HG02642 (cell line): ENCODE measurements around the gene SLC39A11.

Source experiments
- ATAC-seq: cut with Tn5 transposase; IDR thresholded peaks from one replicate; pipeline ENCODE4 v1.9.1; 2021; ENCODE audit warnings: mild to moderate bottlenecking; ENCODE audit not compliant: unreplicated experiment, poor library complexity

The SLC39A11 gene

GRCh38 chr17:72887917-72888316, 204.6 kb downstream of the SLC39A11 start:
- no peak for ATAC-seq

- ATAC-seq, result no peak
Measured at GRCh38 chr17:72887322-72887721, 205.2 kb downstream of the SLC39A11 start.

GRCh38 chr17:72886622-72887021, 205.9 kb downstream of the SLC39A11 start:
- ATAC-seq, result no peak

DNA sequence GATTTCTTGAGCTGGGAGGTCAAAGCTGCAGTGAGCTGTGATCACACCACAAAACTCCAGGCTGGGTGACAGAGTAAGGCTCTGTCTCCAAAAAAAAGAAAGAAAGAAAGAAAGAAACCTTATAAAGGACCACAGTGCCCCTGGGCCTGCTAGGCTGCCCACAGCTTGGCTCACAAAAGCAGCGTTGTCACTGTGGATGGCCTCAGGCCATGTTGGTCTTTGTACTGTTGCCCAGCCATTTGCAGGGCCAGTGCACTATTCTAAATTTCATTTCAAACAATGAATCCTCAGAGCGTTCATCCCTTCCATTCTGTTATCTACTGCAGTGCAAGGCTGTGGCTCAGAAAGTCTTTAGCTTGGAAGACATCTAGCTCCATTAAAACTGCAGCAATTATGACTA, 208.4 kb downstream of the SLC39A11 start:
- ATAC-seq, result no peak

GRCh38 chr17:72883351-72883750, 209.1 kb downstream of the SLC39A11 start:
- ATAC-seq, result no peak

- no peak for ATAC-seq
Measured at GRCh38 chr17:72882426-72882825, 210.1 kb downstream of the SLC39A11 start.

- no peak for ATAC-seq
Measured at GRCh38 chr17:72879877-72880276, 212.6 kb downstream of the SLC39A11 start.

DNA sequence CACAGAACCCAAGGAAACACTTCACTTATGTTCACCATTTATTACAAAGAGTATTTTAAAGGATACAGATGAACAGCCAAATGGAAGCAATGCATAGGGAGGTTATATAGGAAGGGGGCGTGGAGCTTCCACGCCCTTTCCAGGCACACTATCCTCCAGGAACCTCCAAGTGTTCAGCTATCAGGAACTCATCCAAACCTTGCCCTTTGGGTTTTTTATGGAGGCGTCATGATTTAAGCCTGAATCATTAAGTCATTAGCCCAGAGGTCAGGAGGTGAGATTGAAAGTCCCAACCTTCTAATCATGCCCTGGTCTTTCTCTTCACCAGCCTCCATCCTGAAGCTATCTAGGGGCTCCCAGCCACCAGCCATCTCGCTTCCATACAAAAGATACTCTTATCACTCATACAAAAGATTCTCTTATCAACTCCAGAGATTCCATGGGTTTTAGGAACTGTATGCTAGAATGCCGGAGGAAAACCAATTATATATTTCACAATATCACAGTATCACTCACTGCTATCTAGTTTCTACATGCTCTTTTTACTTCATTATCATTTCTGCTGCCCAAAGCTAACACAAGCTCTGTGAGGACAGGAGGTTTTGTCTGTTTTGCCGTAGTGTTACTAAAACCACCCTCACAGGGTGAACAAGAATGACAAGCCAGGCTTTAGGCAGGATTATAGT, 213.4 kb downstream of the SLC39A11 start:
- ATAC-seq, result no peak

GRCh38 chr17:72877348-72877747, 215.1 kb downstream of the SLC39A11 start:
- ATAC-seq, result no peak

- ATAC-seq, result no peak
Measured at GRCh38 chr17:72876413-72876812, 216.1 kb downstream of the SLC39A11 start.

- ATAC-seq, result no peak
Measured at GRCh38 chr17:72875361-72875760, 217.1 kb downstream of the SLC39A11 start.

GRCh38 chr17:72872396-72872795, 220.1 kb downstream of the SLC39A11 start:
- no peak for ATAC-seq

- ATAC-seq, result no peak
Measured at GRCh38 chr17:72870367-72870985, 222.0 kb downstream of the SLC39A11 start.

DNA sequence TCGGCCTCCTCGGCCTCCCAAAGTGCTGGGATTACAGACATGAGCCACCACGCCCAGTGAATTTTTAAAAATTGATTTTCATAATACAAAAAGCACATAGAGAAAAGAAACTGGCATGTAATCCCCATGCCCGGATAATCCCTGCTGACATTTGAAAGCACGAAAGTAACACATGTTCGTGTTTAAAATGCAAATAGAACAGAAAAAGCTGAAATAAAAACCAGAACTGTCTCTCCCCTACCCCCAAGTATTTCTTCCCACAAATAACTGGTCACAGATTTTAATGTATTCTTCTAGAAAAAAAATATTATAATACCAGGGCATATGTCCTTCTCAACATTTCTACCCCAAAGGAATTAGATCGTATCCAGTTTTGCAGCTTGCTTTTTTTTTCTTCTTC, 222.9 kb downstream of the SLC39A11 start:
- ATAC-seq, result no peak

DNA sequence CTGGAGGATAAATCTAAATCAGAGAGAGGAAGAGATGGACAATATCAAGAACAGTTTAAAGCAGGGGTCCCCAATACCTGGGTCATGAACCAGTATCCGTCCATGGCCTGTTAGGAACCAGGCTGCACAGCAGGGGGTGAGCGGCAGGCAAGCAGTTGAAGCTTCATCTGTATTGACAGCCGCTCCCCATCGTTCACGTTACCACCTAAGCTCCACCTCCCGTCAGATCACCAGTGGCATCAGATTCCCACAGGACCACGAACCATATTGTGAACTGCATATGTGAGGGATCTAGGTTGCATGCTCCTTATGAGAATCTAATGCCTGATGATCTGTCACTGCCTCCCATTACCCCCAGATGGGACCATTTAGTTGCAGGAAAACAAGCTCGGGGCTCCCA, 226.5 kb downstream of the SLC39A11 start:
- ATAC-seq, result no peak

DNA sequence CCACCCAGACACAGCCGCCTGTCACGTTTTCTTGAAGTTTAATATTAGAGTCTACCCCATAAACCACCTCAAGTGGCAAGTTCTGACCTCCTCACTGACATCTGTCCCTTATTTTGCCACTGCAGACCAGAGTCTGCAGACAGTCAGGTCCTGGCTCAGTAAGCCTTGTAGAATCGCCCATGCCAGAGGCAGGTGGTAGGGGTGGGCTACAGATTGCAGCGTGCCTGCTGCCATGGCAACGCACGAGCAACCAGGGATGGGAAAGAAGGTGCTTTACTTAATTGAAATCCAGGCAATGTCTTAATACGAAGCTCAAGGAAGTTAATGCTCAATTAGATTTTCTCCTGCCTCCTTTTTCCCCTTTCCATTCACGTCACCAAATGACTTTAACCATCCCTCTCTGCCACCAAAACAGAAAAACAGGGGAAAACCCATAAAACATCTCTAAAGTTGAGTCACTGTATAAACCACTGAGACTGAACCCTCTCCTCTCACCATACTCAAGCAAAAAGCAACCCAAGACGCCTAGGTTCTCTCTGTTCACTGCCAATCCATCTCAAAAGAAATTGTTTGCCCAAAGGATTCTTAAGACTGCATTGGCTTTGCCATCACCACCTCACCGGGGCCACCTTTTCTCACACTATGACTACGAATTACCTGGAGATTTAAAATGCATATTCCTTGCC, 228.8 kb downstream of the SLC39A11 start:
- no peak for ATAC-seq

- ATAC-seq, result no peak
Measured at GRCh38 chr17:72862276-72862999, 230.1 kb downstream of the SLC39A11 start.

GRCh38 chr17:72861811-72862210, 230.7 kb downstream of the SLC39A11 start:
- ATAC-seq, result no peak

GRCh38 chr17:72860778-72861177, 231.7 kb downstream of the SLC39A11 start:
- no peak for ATAC-seq

GRCh38 chr17:72858826-72859495, 233.5 kb downstream of the SLC39A11 start:
- no peak for ATAC-seq
